Epithelial cell of esophagus (primary cell): Measurements from ENCODE around the gene PAQR6.

Experiments
- DNase-seq: peaks from one replicate; pipeline ENCODE4 v3.0.0; 2010; ENCODE audit warnings: low read depth
- H3K4me3 ChIP-seq: 2 replicates; pipeline ENCODE4 v1.5.1; 2011; ENCODE audit warnings: mild to moderate bottlenecking, low read length, control low read depth
- CTCF ChIP-seq: IDR thresholded peaks from 2 replicates; pipeline ENCODE4 v1.5.1; 2011; ENCODE audit warnings: low read depth, mild to moderate bottlenecking, low read length, control low read depth, inconsistent platforms; ENCODE audit not compliant: insufficient read depth; ENCODE audit errors: missing control alignments

PAQR6 gene

GRCh38 chr1:156281693-156282478 is 34.0 kb upstream of the PAQR6 start:
- TF ChIP-seq CTCF, result no peak
- peak; percentile 56 for DNase-seq
- H3K4me3 ChIP-seq, result peak overlapping the region; percentile 85

GRCh38 chr1:156281281-156281680 is 33.4 kb upstream of the PAQR6 start:
- peak overlapping the region; percentile 85 for H3K4me3 ChIP-seq
- DNase-seq, result peak; percentile 38
- no peak for TF ChIP-seq CTCF

GRCh38 chr1:156279837-156280236 is 32.0 kb upstream of the PAQR6 start:
- no peak for TF ChIP-seq CTCF
- DNase-seq, result no peak
- H3K4me3 ChIP-seq, result no peak overlapping the region

- H3K4me3 ChIP-seq, result no peak overlapping the region
- peak; percentile 83 for DNase-seq
Observed at GRCh38 chr1:156276966-156277381, 29.1 kb upstream of the PAQR6 start.

GRCh38 chr1:156276532-156276931 is 28.7 kb upstream of the PAQR6 start:
- no peak overlapping the region for H3K4me3 ChIP-seq
- DNase-seq, result no peak
- no peak for TF ChIP-seq CTCF

More at GRCh38 chr1:156276966-156277381, 29.1 kb upstream of the PAQR6 start:
- TF ChIP-seq CTCF, result no peak

- DNase-seq, result peak; percentile 50
- no peak for TF ChIP-seq CTCF
- no peak overlapping the region for H3K4me3 ChIP-seq
Observed at GRCh38 chr1:156270314-156270713, 22.5 kb upstream of the PAQR6 start.

- TF ChIP-seq CTCF, result no peak
- H3K4me3 ChIP-seq, result no peak overlapping the region
- no peak for DNase-seq
Observed at GRCh38 chr1:156268336-156268735, 20.5 kb upstream of the PAQR6 start.
